KOPT-K1 (cell line): ENCODE measurements around the gene LGR6.
"Not testable (repeated sequence)": the region's sequence is repeated elsewhere in the genome, so short reads cannot be mapped to it uniquely, and the experiment has no call there.

ENCODE experiments used
- H3K27ac ChIP-seq: fragments of 200-600 bp; sonication (generic); 2 replicates; pipeline ENCODE4 v1.5.1; 2016; ENCODE audit warnings: antibody characterized with exemption, mild to moderate bottlenecking, low read depth, low read length; ENCODE audit not compliant: poor library complexity, severe bottlenecking
- H3K36me3 ChIP-seq: fragments of 200-600 bp; sonication (generic); 2 replicates; pipeline ENCODE4 v1.5.1; 2017; ENCODE audit warnings: antibody characterized with exemption, mild to moderate bottlenecking, low read length, moderate library complexity; ENCODE audit not compliant: insufficient read depth
- H3K9me3 ChIP-seq: fragments of 200-600 bp; sonication (generic); 2 replicates; pipeline ENCODE4 v1.5.1; 2017; ENCODE audit warnings: antibody characterized with exemption, low read length, mild to moderate bottlenecking; ENCODE audit not compliant: insufficient read depth, poor library complexity, severe bottlenecking

LGR6 gene

GRCh38 chr1:202182040-202182877, 11.3 kb upstream of the LGR6 start:
- H3K9me3 ChIP-seq, result no peaks in the 10 kb centered on the region
- no peaks in the 10 kb centered on the region for H3K36me3 ChIP-seq

DNA sequence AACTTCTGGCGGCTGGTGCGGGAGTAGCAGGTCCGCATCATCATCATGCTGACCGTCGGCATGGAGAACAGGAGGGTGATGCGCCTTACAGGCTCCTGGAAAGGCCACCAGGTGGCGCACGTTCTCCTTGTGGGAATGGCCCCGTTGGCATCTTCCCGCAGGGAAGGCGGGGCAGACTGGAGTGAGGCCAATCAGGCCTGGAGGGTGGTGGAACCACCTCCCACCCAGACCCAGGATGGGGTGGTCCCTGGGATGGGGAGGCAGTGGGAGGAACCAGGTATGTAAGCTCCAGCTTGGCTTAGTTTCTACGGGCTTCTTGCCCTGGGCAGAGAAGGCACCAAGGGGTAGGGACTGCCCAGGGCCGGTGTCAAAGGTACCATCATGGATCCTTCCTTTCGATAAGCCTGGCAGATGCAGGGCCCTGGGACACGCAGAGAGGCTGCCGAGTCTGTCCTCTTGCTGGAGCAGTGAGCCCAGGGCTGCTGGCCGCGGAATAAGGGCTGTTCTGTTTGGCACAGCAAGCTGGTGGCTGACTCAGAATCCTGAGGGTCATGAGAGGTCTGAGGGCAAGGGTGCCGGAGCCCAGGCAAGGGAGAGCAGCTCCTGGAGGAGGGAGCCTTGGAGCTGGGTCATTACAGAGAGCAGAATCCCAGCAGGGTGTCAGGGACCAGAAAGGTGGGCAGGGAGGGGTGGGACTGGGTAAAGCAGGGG, 8.7 kb upstream of the LGR6 start:
- no peaks in the 10 kb centered on the region for H3K9me3 ChIP-seq
- H3K36me3 ChIP-seq, result no peaks in the 10 kb centered on the region
- no peak overlapping the region for H3K27ac ChIP-seq

More at GRCh38 chr1:202182040-202182877, 11.3 kb upstream of the LGR6 start:
- H3K27ac ChIP-seq, result no peak overlapping the region

DNA sequence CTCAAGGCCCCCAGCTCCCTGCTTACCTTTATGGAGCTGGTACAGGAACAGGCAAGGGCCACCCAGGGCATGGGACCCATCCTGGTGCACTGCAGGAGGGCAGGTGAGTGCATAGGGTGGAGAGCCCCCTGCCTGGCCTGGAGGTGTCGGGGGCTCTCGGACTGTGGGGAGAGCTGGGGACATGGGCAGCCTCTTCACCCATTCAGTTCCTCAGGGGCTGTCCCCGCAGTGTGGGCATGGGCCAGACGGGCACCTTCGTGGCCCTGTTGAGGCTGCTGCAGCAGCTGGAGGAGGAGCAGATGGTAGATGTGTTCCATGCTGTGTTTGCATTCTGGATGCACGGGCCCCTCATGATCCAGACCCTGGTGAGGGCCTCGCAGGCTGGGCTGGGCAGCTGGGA, 7.3 kb upstream of the LGR6 start:
- Histone ChIP-seq H3K9me3 (no peaks in the 10 kb centered on the region), H3K36me3 (no peaks in the 10 kb centered on the region), H3K27ac (no peak overlapping the region)

- Histone ChIP-seq H3K36me3 (no peaks in the 10 kb centered on the region), H3K9me3 (no peaks in the 10 kb centered on the region), H3K27ac (no peak overlapping the region)
These were observed 6.4 kb upstream of the LGR6 start for GRCh38 chr1:202187041-202187671.

DNA sequence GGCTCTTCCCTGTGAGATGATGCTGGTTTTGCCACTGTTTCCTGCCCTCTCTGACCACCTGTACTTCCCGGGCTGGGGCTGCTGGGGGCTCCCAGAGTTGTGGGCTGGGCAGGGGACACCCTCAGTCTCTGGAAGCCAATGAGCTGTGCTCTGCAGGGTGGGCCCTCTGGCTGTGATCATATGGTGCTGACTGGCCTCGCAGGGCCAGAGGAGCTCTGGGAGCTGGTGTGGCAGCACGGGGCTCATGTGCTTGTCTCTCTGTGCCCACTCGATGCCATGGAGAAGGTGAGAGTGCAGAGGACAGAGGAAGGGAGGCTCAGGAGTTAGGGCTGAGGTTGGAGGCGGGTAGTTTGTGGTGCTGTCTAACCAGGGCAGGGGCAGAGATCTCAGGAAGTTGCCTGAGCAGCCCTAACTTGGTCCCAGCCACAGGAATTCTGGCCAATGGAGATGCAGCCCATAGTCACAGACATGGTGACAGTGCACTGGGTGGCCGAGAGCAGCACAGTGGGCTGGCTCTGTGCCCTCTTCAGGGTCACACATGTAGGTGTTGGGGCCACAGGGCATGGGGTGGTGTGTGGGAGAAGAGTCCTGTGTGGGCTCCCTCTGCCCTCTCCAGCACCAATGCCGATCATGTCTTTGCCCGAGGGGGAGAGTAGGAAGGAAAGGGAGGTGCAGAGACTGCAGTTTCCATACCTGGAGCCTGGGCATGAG, 5.7 kb upstream of the LGR6 start:
- Histone ChIP-seq H3K27ac (no peak overlapping the region), H3K36me3 (no peaks in the 10 kb centered on the region), H3K9me3 (no peaks in the 10 kb centered on the region)

- Histone ChIP-seq H3K27ac (no peak overlapping the region), H3K36me3 (no peaks in the 10 kb centered on the region), H3K9me3 (no peaks in the 10 kb centered on the region)
These were observed 4.4 kb upstream of the LGR6 start for GRCh38 chr1:202189001-202189790.

DNA sequence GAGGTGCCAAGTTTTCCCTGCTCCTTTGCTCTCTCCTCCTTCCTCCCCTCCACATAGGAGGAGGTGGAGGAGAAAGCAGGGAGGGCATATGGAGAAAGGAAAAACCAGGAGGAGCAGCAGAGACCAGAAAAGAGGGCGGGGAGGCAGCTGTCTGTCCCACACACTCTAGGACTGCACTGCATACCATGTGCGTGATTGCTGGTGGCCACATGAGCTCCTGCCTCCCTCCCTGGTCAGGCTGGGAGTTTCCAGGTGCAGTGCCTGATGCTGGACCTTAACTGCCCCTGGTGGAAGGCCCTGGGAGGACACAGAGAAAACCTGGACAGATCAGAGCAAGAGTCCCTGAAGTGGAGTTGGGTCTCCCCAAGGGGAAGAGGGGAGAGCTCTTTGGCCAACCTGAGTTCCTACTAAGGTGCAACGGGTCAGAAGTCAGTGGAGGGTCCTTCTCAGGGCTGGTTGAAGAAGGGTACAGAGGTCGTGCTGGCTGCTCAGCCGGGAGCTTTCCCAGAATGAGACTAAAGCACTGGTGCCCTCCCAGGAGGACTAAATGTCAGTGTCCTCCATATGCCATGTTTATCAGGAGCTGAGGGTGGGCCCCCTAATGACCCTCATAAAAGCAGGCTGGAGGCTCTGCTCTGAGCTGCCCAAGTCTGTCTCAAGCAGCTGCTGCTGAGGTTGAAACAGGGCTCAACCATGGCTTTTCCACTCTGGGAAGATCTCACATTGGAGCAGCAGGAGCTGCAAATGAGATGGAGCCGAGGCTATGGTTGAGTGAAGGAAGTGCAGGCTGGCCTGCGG, 3.5 kb upstream of the LGR6 start:
- Histone ChIP-seq H3K9me3 (no peaks in the 10 kb centered on the region), H3K36me3 (no peaks in the 10 kb centered on the region), H3K27ac (no peak overlapping the region)

DNA sequence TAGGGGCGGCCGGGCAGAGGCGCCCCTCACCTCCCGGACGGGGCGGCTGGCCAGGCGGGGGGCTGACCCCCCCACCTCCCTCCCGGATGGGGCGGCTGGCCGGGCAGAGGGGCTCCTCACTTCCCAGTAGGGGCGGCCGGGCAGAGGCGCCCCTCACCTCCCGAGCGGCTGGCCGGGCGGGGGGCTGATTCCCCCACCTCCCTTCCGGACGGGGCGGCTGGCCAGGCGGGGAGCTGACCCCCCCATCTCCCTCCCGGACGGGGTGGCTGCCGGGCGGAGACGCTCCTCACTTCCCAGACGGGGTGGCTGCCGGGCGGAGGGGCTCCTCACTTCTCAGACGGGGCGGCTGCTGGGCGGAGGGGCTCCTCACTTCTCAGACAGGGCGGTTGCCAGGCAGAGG, 2.2 kb upstream of the LGR6 start:
- H3K27ac ChIP-seq, H3K36me3 ChIP-seq, H3K9me3 ChIP-seq: not testable (repeated sequence)

DNA sequence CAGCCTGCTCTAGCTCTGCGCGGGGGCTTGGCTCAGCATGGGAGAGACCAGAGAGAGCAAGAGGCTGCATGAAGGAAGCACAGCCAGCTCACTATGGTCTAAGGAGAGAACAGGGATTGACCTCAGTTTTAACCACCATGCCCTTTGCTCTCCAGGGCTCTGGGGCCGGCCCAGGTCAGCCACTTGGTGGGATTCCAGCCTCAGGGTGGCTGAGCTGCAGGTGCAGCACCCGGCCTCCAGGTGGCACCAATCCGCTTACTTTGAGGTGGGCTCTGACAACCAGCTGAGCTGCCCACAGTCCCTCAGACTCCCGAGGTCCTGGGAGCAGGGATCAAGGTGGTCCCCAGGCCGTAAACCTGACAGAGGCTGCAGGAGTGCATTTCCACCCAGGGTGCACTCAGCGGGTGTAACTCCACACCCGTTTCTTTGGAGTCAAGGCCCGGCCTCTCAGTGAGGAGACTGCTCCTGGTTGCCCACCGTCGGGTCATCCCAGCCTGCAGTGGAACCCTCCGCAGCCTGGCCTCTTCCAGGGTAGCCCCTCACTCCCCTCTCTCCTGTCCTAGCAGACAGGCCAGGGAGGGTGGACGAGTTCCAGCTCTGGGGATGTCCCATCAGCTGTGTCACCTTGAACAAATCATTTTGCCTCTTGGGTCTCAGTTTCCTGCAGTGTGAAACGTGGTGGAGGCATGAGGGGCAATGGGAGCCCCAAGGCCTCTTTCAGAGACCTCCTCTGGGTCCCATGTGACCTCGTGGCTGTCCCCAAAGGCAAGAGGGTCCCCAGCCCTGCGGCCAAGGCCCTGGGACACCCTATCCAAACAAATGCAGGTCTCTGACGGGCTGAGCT, 607 bp upstream of the LGR6 start:
- no peak overlapping the region for H3K27ac ChIP-seq
- H3K36me3 ChIP-seq, result no peaks in the 10 kb centered on the region
- H3K9me3 ChIP-seq, result no peaks in the 10 kb centered on the region

DNA sequence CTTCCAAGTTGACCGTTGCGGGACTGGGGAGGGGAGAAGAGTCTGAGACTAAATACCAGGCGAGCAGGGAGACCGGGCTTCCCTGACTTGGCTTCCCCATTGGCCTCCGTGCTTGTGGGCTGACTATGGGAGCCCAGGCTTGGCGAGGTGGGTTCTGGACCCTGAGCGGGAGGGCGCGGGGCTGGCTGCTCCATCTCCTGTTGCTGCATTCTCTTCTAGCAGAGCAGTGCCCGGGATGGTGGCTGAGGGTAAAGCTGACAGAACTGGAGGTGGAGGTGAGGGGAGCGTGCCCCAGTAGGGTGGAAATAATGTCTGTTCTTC, 689 bp downstream of the LGR6 start:
- Histone ChIP-seq H3K9me3 (no peaks in the 10 kb centered on the region), H3K36me3 (no peaks in the 10 kb centered on the region), H3K27ac (no peak overlapping the region)

GRCh38 chr1:202197653-202198365, 4.2 kb downstream of the LGR6 start:
- no peaks in the 10 kb centered on the region for H3K9me3 ChIP-seq
- H3K27ac ChIP-seq, result no peak overlapping the region
- no peaks in the 10 kb centered on the region for H3K36me3 ChIP-seq

- no peaks in the 10 kb centered on the region for H3K36me3 ChIP-seq
- H3K27ac ChIP-seq, result no peak overlapping the region
- H3K9me3 ChIP-seq, result no peaks in the 10 kb centered on the region
These were observed 4.7 kb downstream of the LGR6 start for GRCh38 chr1:202198366-202198724.
